HepG2 (cell line): ENCODE measurements around the gene SMARCC1.

Experiments used
- CTCF ChIP-seq: sonication (generic); formaldehyde crosslinking; IDR thresholded peaks from 2 replicates; pipeline ENCODE4 v1.5.0; 2020; ENCODE audit warnings: mild to moderate bottlenecking, missing genetic modification reagents, moderate library complexity
- ELK4 ChIP-seq: sonication (generic); formaldehyde crosslinking; IDR thresholded peaks from 2 replicates; pipeline ENCODE4 v1.9.0; 2021; ENCODE audit warnings: missing genetic modification reagents, borderline replicate concordance
- ESRRA ChIP-seq: sonication (generic); formaldehyde crosslinking; IDR thresholded peaks from 2 replicates; pipeline ENCODE4 v1.5.1; 2020; ENCODE audit warnings: mild to moderate bottlenecking, low read depth, missing genetic modification reagents
- KDM4B ChIP-seq: sonication (generic); formaldehyde crosslinking; IDR thresholded peaks from 2 replicates; pipeline ENCODE4 v1.4.0; 2020; ENCODE audit warnings: missing genetic modification reagents
- ZNF143 ChIP-seq: sonication (generic); formaldehyde crosslinking; IDR thresholded peaks from 2 replicates; pipeline ENCODE4 v1.4.0; 2020; ENCODE audit warnings: missing genetic modification reagents

DNA sequence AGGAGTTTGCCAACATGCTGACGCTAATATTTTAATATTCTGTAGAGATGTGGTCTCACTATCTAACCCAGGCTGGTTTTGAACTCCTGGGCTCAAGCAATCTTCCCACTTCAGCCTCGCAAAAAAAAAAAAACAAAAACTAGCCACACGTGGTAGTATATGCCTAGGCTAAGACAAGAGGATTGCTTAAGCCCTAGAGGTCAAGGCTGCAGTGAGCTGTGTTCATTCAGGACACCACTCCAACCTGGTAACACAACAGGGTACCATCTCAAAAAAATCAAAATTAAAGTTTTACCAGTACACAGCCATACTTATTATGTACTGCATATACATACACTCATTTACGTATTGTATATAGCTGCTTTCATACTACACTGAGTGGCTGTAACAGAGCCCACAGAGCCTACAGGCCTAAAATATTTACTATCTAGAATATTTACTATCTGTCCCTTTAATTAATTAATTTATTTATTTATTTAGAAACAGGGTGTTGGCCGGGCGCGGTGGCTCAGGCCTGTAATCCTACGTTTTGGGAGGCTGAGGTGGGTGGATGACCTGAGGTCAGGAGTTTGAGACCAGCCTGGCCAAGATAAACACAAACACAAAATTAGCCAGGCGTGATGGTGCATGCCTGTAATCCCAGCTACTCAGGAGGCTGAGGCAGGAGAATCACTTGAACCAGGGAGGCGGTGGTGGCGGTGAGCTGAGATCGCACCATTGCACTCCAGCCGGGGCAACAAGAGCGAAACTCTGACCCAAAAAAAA lies 23.2 kb downstream of the SMARCC1 start:
- no peak for TF ChIP-seq KDM4B (CRISPR knock-in tag)
- TF ChIP-seq ZNF143: no peak
- no peak for TF ChIP-seq ELK4 (CRISPR knock-in tag)
- no peak for TF ChIP-seq ESRRA (CRISPR knock-in tag)
- TF ChIP-seq CTCF (CRISPR knock-in tag): no peak
